Upper lobe of left lung (tissue), 6 donors: Measurements from ENCODE around the gene GNAT3. TPM values are rescaled to one million over a fixed set of nuclear protein-coding genes. Genes with fewer than 3 reads are reported as not detected.

Experiments
- ATAC-seq, 2 donors: fragments of 200-7000 bp; cut with Tn5 transposase; one replicate each; pipeline ENCODE4 v1.9.1; 2022; ENCODE audit warnings: mild to moderate bottlenecking in 2 of 2, moderate library complexity in 2 of 2; ENCODE audit not compliant: low FRiP score in 2 of 2
- DNase-seq, 2 donors: peaks; one replicate each; pipeline ENCODE4 v3.0.0-alpha.2; 2019 to 2020
- H3K27ac ChIP-seq, 4 donors: fragments of 200-600 bp; sonication (generic); one replicate each; pipeline ENCODE4 v1.5.1; 2016 to 2019
- H3K27me3 ChIP-seq, 4 donors: fragments of 200-600 bp; sonication (generic); one replicate each; pipeline ENCODE4 v1.5.1; 2017 to 2019
- H3K36me3 ChIP-seq, 4 donors: fragments of 200-600 bp; sonication (generic); one replicate each; pipeline ENCODE4 v1.5.1; 2016 to 2019
- H3K4me1 ChIP-seq, 4 donors: fragments of 200-600 bp; sonication (generic); one replicate each; pipeline ENCODE4 v1.5.1; 2018 to 2019
- H3K4me3 ChIP-seq, 4 donors: fragments of 200-600 bp; sonication (generic); one replicate each; pipeline ENCODE4 v1.5.1; 2017 to 2019; ENCODE audit warnings: mild to moderate bottlenecking in 2 of 4, moderate library complexity in 1 of 4
- H3K9me3 ChIP-seq, 4 donors: fragments of 200-600 bp; sonication (generic); one replicate each; pipeline ENCODE4 v1.5.1; 2018 to 2019
- EP300 ChIP-seq, 4 donors: sonication (generic); formaldehyde crosslinking; IDR thresholded peaks; one replicate each; pipeline ENCODE4 v1.5.1; 2017; ENCODE audit warnings: antibody characterized with exemption in 4 of 4, control low read depth in 2 of 4
- POLR2A ChIP-seq, 4 donors: fragments of 450-650 bp; IDR thresholded peaks; one replicate each; pipeline ENCODE4 v1.5.1; 2016 to 2017; ENCODE audit warnings: antibody characterized with exemption in 4 of 4, mild to moderate bottlenecking in 2 of 4
- POLR2AphosphoS5 ChIP-seq, 2 donors: sonication (generic); formaldehyde crosslinking; IDR thresholded peaks; one replicate each; pipeline ENCODE4 v1.5.1; 2017; ENCODE audit warnings: antibody characterized with exemption in 2 of 2
- WGBS, 2 donors: methylation state at CpG; one replicate each; pipeline ENCODE4 v1.1.5; 2017 to 2018; 5-methylcytosine and 5-hydroxymethylcytosine counted together
- total RNA-seq, 6 donors: library from RNA; depleted of rRNA in 4 of 6; stranded (reverse); fragments of >200 nt in 4 of 6; gene quantifications; one replicate each; pipeline versions ENCODE4 v1.1.0 to v1.2.1, GENCODE V29; 2016 to 2021
- TF ChIP-seq, protein P1 (sequence below), 6 experiments: fragments of 450-650 bp in 4 of 6; fragments of 200-600 bp in 2 of 6; sonication (generic) in 2 of 6; IDR thresholded peaks; one replicate each; pipeline ENCODE4 v1.5.1; 2016 to 2019; ENCODE audit warnings: antibody characterized with exemption in 6 of 6
- donor health status: DM: no; HTN: no; CAD: no; lungs with moderate emphysema.
- donor health status: DM: no; HTN: yes; CAD: no; lungs with severe emphysema.

The GNAT3 gene
- total RNA-seq, 6 donors from 2014 or later = not detected

DNA sequence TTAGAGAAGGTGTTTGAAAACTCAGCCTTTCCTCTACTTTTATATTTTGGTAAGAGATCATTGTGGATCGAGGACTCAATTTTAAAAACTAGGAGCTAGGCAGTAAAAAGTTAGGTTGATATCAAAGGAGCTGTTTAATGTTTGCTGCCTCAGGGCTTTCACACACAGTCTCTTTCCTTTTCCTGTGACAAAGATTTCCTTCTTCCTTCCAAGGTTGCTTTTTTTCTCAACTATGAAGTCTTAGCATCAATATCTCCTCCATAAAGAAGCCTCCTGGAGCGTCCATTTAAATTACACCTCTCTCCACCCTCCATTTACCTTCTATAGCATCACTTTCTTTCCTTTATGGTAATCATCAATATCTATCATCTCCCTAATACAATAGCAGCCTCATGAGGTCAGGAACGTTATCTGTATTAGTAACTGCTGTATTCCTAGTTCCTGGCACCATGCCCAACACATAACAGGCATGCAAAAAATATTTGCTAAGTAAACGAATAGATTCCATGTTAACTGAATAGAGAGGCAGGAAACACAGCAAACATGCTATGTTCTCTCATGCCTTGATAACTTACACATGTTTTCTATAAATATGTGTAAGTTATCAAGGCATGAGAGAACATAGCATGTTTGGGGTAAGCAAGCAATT is 48.5 kb downstream of the GNAT3 start:
- ATAC-seq = no peak
- WGBS, 2 donors = 58 to 66% methylated on average over 4 of the region's 4 CpGs
- H3K4me3 ChIP-seq = no peak overlapping the region
- H3K27me3 ChIP-seq = no peaks in the 10 kb centered on the region
- no peak for TF ChIP-seq POLR2A (IDR thresholded peaks at IDR 0.05)
- TF ChIP-seq, protein P1, sequence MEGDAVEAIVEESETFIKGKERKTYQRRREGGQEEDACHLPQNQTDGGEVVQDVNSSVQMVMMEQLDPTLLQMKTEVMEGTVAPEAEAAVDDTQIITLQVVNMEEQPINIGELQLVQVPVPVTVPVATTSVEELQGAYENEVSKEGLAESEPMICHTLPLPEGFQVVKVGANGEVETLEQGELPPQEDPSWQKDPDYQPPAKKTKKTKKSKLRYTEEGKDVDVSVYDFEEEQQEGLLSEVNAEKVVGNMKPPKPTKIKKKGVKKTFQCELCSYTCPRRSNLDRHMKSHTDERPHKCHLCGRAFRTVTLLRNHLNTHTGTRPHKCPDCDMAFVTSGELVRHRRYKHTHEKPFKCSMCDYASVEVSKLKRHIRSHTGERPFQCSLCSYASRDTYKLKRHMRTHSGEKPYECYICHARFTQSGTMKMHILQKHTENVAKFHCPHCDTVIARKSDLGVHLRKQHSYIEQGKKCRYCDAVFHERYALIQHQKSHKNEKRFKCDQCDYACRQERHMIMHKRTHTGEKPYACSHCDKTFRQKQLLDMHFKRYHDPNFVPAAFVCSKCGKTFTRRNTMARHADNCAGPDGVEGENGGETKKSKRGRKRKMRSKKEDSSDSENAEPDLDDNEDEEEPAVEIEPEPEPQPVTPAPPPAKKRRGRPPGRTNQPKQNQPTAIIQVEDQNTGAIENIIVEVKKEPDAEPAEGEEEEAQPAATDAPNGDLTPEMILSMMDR (IDR thresholded peaks at IDR 0.05) = no peak
- no peak for TF ChIP-seq POLR2AphosphoS5 (IDR thresholded peaks at IDR 0.05)
- no peak for TF ChIP-seq EP300 (IDR thresholded peaks at IDR 0.05)
- H3K36me3 ChIP-seq = no peaks in the 10 kb centered on the region
- no peak overlapping the region for H3K27ac ChIP-seq
- peaks cover 0 to 3% (median 0%) of the 10 kb centered on the region in 4 donors for H3K4me1 ChIP-seq
- no peak for DNase-seq
- no peaks in the 10 kb centered on the region for H3K9me3 ChIP-seq

DNA sequence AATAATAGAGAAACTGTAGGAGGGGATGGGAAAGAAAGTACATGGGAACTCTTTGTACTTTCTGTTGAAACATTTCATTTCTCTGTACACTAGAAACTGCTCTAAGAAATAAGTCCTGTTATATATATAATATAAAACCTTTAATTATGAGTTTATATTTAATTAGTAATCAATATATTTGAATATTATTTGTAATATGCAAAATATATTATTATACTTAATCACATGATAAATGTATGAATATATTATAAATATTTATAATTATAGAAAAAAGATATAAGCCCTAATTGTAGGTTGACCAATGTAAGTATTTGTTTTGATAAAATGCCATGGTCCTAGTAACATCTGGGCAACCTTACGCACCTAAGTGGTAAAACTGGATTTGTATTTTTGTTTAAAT is 51.0 kb downstream of the GNAT3 start:
- 94 to 100% methylated on average over 1 of the region's 1 CpG for WGBS, 2 donors
- Histone ChIP-seq H3K36me3 (no peaks in the 10 kb centered on the region), H3K27ac (no peak overlapping the region), H3K9me3 (no peaks in the 10 kb centered on the region), H3K4me1 (no peaks in the 10 kb centered on the region), H3K27me3 (no peaks in the 10 kb centered on the region), H3K4me3 (no peak overlapping the region)
- no peak for DNase-seq
- TF ChIP-seq POLR2AphosphoS5 (IDR thresholded peaks at IDR 0.05) = no peak
- no peak for TF ChIP-seq EP300 (IDR thresholded peaks at IDR 0.05)
- TF ChIP-seq, protein P1 (IDR thresholded peaks at IDR 0.05) = no peak
- no peak for TF ChIP-seq POLR2A (IDR thresholded peaks at IDR 0.05)
- ATAC-seq = no peak

DNA sequence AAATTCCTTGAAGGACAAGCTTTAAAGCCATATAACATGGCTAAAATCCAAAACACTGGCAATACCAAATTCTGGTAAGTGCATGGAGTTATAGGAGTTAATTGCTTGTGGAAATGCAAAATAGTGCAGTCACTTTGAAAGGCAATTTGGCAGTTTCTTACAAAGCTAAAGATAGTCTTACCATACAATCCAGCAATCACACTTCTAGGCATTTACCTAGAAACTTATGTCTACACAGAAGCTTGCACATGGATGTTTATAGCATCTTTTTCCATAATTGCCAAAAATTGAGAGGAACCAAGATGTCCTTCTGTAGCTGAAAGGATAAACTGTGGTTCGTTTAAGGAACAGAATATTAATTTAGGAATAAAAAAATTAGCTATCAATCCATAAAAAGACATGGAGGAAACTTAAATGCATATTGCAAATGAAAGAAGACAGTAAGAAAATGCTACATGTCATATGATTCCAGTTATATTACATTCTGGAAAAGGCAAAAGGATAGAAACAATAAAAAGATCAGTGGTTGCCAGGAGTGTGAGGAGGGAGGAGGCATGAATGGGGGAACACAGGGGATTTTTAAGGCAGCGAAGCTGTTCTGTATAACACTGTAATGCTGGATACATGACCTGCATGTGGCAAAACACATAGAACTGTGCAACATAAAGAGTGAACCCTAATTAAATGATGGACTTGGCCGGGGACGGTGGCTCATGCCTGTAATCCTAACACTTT is 51.9 kb downstream of the GNAT3 start:
- DNase-seq (no peak), ATAC-seq (no peak)
- no peaks in the 10 kb centered on the region for H3K36me3 ChIP-seq
- H3K4me3 ChIP-seq = no peak overlapping the region
- no peaks in the 10 kb centered on the region for H3K9me3 ChIP-seq
- no peak for TF ChIP-seq POLR2AphosphoS5 (IDR thresholded peaks at IDR 0.05)
- TF ChIP-seq POLR2A (IDR thresholded peaks at IDR 0.05) = no peak
- TF ChIP-seq, protein P1 (IDR thresholded peaks at IDR 0.05) = no peak
- no peak for TF ChIP-seq EP300 (IDR thresholded peaks at IDR 0.05)
- no peak overlapping the region for H3K27ac ChIP-seq
- H3K4me1 ChIP-seq = no peaks in the 10 kb centered on the region
- 87 to 90% methylated on average over 4 of the region's 4 CpGs for WGBS, 2 donors
- H3K27me3 ChIP-seq = no peaks in the 10 kb centered on the region

DNA sequence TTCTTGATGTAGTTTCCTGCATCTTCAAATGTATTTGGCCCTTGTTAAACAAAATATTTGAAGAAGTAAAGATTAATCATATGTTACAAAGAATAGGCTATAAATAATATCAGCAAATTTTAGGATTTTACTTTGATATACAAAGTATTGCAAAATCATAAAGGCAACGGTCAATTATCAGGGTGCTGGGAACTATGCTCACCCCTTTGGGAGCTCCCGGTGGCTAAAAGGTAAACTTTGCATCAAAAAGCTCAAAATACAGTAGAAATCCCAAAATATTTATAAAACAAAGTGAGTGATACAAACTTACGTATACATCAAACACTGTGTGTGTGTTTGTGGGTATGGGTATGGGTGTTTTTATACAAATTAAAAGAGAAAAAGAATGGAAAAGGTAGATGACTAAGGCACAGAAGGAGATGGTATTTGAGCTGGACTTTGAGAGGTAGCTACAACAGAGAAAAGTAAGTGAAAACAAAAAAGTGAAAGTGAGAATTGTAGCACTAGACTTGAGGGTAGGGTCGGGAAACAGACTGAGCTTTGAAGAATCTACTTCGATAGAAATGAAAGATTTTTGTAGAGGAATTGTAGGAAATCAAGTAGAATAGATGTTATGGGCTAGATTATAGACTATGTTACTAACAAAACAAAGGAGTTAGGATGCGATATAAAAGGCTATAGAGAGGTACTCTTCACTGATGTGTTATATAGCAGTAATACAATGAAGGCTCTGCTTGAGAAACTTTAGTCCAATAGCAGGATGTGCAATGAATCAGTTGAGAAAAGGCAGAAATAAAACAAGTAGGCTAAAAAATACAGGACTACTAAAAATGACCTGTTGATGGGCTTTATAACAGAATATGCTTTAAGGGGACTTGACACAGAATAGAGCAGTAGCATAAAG is 52.8 kb downstream of the GNAT3 start:
- no peak overlapping the region for H3K27ac ChIP-seq
- DNase-seq (no peak), ATAC-seq (no peak)
- no peaks in the 10 kb centered on the region for H3K9me3 ChIP-seq
- no peak overlapping the region for H3K4me3 ChIP-seq
- no peaks in the 10 kb centered on the region for H3K4me1 ChIP-seq
- TF ChIP-seq POLR2A (IDR thresholded peaks at IDR 0.05) = no peak
- TF ChIP-seq, protein P1 (IDR thresholded peaks at IDR 0.05) = no peak
- TF ChIP-seq EP300 (IDR thresholded peaks at IDR 0.05) = no peak
- no peak for TF ChIP-seq POLR2AphosphoS5 (IDR thresholded peaks at IDR 0.05)
- H3K36me3 ChIP-seq = no peaks in the 10 kb centered on the region
- no peaks in the 10 kb centered on the region for H3K27me3 ChIP-seq
- WGBS, 2 donors = 84% methylated on average over 6 of the region's 6 CpGs
